Raji (cell line): Measurements from ENCODE around the gene RTN4RL1.

ENCODE experiments used
- POLR2A ChIP-seq: IDR thresholded peaks from 2 replicates; pipeline ENCODE4 v1.6.1; 2011; ENCODE audit warnings: low read depth, low read length, control low read depth; ENCODE audit not compliant: insufficient read depth

RTN4RL1 gene

DNA sequence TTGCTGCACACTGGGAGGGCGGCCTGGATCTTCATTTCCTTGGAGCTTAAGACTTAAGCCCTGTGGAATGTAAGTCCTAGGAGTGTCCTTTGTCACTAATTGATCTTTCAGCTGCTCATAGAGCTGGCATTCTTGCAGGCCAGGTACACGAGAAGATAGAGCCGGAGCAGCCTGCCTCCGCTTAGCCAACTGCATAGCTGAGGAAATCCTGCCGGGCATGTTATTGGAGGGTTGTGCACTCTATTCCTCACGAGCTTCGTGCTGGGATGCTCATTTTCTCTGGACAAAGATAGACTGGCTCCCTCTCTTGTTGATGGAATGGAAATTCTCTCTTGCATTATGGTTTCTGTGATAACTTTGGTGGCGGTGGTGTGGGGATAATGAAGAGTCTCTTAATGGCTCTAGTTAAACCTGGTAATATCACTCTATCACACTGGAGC is 118.5 kb downstream of the RTN4RL1 start:
- TF ChIP-seq POLR2A: no peak

DNA sequence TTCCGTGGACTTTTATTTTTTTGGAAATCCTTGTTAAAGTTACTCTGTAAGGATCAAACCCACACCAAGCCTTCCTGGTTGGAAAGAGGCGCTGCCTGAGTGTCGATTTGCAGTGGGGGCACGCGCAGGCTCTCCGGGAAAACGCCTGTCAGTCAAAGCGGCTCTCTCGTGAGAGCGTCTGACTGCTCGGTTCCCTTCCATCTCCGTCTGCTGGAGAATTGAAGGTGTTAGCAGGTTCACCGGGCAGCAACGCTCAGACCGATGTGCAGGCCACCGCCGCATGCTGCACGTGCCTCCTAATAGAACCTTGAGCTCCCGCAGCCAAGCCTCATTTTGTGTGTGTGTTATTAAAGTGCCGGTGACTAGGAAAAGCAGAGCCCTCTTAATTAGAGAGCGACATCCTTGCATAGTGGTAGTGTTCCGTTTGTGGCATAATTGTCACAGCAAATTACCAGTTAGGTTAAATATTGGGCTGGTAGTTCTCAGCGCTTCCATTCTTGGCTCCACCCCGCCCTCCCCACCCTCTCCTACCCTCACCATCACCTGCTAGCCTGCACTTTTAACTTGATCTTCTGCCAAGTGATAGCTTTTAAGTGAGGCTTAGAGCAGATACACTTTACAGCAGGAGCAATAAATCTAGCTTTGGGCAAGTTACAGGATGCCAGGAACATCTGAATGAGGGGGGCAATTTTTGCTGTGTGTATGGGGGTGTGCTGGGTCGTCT is 119.8 kb downstream of the RTN4RL1 start:
- no peak for TF ChIP-seq POLR2A

DNA sequence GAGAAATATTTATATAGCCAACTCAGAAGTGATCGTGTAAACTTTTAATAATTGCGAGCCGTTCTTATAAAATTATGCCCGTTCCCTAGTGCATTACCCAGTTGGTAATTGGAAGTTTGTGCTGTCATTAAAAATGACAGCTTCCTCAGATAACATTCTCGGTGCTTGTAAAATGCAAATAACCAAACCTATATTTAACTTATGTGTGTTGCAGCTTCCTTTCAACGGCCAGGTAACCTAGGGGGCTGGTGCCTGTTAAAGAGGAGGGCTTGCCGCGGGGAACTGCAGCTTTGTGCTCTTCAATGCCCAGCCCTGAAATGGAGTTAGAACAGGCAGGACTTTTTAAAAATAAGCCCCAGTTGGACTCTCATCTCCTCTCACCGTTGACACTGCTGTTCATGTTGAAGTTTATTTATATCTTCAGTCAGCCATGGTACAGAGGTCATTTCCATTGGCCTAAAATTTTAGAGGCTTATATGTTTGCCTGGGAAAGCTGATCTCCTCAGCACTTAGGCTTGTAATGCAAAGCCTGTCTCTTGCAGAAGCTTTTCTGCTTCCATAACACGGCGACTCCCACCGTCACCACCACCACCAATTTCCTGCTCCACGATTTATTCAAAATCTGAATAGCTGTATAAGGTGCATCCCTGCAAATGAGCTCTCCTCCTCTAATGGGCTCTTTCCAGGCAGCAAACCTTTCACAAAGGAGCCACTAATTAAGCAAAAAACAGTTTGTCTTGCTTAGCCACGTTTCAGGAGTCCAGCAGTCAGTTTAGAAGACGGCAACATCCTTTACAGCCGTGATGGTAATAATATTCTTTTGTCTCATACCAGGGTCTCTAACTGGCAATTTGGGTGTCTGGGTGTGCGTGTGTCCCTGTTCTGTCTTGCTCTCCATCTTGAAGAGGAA is 120.6 kb downstream of the RTN4RL1 start:
- TF ChIP-seq POLR2A: 0 out of 2 replicates have a peak, but pooled peaks have one; percentile 35

DNA sequence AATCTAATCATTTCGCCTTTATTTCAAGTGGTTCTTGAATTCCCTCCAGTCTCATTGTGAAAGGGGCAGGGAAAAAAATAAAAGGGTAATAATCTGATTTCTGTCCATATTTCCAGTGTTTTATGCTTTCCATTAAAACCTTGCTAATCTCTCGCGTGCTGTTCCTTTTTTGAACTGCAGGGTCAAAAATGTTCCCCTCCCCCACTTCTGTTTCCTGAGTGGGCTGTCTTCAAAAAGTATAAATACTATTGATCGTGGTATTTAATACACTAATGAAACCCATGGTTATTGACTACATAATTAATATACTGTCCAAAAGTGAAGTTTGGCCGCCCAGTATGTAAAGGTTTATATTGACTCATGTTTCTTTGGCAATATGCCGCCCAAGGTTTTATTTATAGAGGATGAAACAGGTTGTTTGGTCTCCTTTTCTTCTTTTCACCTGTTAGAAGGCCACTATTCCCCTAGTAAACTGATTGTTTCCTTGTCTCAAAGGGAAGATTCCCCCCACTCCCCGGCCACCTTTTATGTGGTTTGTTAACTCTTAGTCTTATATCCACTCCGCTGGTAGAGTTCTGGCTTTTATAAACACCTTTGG is 125.6 kb downstream of the RTN4RL1 start:
- TF ChIP-seq POLR2A: no peak

DNA sequence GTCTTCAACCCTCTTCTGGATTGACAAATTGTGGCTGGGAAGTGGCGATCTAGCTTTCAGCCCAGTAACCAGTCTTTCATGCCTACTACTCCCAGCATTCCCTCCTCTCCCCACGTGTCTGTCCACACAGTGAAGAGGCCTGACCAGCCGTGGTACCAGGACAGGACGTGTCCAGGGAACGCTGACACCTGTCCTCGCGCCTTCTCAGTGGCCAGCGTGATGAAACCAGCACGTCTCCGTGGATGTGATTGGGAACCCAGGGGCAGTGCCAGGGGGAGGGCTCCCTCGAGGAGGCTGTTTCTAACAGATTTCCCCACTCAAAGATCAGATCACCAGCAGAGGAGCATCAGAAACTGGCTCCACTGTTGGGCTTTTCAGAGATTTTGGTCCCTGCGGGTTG is 126.3 kb downstream of the RTN4RL1 start:
- TF ChIP-seq POLR2A: no peak

DNA sequence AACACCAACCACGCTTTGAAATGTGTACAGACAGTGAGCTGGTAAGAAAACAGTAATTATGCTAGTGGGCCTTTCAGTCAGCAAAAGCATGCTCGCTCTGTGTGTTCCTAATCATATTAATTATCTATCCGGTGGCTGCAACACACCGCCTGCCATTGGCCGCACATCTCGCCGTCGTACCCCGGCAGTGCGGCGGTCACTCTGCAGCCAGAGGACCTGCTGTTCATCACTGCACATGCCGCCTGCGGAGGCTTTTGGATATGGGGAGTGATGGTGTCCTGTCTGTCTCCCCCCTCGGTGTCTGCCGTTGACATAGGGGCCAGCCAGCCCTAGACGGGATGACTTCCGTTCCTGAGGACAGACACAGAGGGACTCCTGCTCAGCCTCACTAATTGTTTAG is 126.8 kb downstream of the RTN4RL1 start:
- no peak for TF ChIP-seq POLR2A

DNA sequence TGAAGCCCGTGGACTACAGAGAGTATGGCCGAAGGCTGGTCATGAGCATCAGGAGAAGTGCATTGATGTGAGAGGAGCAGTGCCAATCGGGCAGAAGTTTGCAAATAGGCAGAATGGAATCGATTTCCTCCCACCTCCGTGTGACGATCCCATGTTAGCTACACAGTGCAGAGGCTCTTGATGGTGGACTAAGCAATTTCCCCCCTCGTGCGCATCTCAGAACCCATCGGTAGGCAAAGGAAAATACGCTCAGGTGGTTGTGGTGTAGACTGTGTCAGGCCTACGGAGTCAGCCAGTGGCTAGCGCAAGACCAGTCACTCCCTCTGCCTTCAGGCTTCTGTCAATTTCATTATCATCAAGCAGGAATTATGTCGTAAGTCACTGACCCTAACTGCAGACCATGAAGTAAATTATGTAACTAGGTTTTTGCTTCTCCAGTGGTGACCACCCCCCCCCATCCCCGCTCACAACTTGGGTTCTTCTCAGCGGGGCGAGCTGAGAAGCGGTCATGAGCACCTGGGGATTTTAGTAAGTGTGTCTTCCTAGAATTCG is 128.0 kb downstream of the RTN4RL1 start:
- TF ChIP-seq POLR2A: no peak

DNA sequence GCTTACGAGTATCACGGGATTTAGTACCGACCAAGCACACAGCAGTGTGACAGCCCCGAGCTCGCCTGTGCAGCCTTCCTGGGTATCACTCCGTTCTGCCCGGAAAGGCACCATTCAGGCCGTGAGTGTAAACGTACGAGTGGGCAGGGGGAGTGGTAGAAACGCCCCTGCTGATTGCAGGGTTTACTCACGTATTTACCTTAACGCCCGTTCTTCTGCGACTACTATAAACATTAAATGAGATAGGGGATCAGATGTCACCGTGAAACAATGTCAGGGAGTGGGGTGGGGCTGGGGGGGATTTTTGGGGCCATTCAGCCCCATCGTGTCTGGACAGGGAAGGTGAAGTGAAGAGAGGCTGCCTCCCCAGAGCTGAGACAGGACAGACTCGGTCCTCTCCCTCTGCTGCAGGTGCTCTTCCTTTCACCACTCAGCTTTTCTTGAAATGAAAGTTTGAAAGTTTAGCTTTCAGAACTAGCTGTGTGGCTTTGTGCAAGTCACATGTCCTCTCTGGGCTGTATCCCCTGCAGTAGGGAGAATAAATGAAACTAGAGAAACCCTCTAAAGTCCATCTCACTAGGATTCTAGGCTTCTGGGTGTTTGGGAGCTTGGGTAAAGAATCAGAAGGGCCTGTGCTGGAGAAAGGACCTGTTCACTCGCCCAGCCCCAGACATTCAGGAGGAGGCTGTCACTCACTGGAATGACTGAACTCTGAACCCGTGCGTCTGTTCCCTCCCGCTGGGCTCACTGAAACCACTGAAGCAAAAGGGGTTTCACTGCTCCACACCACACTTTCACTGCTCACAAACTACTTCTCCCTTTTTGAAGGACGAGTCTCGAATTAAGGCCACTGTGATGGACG is 128.7 kb downstream of the RTN4RL1 start:
- TF ChIP-seq POLR2A: no peak

DNA sequence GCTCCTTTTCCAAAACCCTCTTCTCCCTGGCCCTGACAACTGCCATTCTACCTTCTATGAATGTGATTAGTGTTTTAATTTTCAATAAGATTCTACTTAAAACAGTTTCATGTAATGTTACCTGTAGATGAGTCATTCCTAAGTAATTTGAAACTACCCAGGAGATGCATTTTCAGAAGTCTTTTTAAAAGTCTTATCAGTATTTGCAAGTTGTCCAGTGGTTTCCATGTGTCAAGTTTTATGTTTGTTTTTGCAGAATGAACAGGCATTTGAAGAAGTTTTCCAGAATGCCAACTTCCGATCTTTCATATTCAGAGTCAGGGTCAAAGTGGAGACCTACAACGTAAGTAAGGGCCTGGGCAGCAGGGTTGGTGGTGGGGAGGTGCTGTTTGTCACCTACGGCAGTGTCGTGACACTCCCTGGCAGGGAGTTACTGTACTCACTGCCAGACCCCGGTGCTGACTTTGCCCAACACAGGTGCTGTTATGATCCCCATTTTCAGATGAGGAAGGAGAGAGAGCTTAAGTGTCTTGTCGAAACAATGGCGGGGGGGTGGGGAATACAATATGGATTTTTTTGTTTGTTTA is 130.3 kb downstream of the RTN4RL1 start:
- TF ChIP-seq POLR2A: no peak

DNA sequence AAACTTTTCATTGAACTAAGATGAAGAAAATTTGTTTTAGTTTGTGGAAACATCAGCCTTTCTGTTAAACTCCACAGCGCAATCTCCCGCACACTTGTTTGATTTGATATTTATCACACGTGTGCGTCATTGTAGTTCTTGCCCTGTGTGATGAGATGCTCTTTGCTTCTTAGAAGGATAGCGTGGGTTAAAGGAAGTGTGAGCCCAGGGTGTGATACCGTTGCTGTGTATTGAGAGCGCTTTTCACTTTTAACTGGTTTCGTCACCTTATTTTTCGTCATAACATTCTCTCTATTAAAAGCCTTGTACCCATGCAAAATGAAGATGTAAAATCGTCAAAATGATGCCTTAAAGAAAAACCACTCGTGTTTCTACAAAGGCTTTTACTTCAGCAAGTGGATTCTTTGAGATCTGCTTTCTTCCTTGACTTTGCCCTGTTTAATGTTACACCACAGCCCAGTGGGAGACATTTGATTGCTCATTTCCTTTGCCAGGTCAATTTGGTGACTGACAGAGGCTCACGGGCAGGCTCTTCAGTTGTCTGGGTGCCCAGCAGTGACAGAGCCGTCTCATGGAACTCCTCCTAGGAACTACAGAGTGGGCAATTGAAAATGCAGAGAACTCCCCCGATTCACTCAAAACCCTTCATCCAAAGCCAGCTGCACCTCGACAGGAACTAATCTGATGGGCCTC is 134.2 kb downstream of the RTN4RL1 start:
- TF ChIP-seq POLR2A: no peak

DNA sequence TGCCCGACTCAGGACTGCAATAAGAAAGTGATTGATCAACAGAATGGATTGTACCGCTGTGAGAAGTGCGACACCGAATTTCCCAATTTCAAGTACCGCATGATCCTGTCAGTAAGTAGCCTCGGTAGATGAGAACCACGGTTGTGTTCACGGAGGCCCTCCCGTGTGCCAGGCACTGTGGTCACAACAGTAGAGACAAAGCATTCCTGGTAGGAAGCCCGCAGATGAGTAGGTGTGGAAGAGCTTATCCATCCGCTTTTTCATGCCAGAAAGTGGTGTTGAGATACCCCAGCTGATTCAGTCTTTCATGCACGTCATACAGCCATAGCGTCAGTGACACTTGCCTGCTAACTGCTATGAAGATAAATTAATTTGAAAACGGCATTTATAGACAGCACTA is 136.4 kb downstream of the RTN4RL1 start:
- no peak for TF ChIP-seq POLR2A
